GM21423 (cell line): ENCODE results near the gene AP1S1.
A peak's percentile ranks its signal among the peaks of the same experiment; 100 is the strongest.
"Not testable (repeated sequence)": the region's sequence is repeated elsewhere in the genome, so short reads cannot be mapped to it uniquely, and the experiment has no call there.

Source experiments
- ATAC-seq: cut with Tn5 transposase; IDR thresholded peaks from one replicate; pipeline ENCODE4 v1.9.1; 2021; ENCODE audit warnings: mild to moderate bottlenecking, moderate library complexity; ENCODE audit not compliant: unreplicated experiment

Gene AP1S1

GRCh38 chr7:101124376-101125056 lies 29.8 kb upstream of the AP1S1 start:
- ATAC-seq, result no peak

GRCh38 chr7:101125989-101126650 lies 28.2 kb upstream of the AP1S1 start:
- ATAC-seq, result peak; percentile 41

- ATAC-seq, result peak; percentile 61
Measured at GRCh38 chr7:101126651-101127459, 27.4 kb upstream of the AP1S1 start, which contains the start of gene SERPINE1. TSS of gene SERPINE1 (plus strand) at chr7:101127104. CDS start at chr7:101128394, 1,290 bp downstream.

- no peak for ATAC-seq
Measured at GRCh38 chr7:101127460-101128039, 26.7 kb upstream of the AP1S1 start.

- ATAC-seq, result no peak
Measured at GRCh38 chr7:101128040-101128834, 26.0 kb upstream of the AP1S1 start.

GRCh38 chr7:101129603-101130117 lies 24.6 kb upstream of the AP1S1 start:
- ATAC-seq, result no peak

- ATAC-seq, result not testable (repeated sequence)
Measured at GRCh38 chr7:101132626-101133600, 21.4 kb upstream of the AP1S1 start.

GRCh38 chr7:101133621-101134398 lies 20.5 kb upstream of the AP1S1 start:
- no peak for ATAC-seq

- no peak for ATAC-seq
Measured at GRCh38 chr7:101134399-101134980, 19.8 kb upstream of the AP1S1 start.

GRCh38 chr7:101137651-101138212 lies 16.5 kb upstream of the AP1S1 start:
- ATAC-seq, result no peak

GRCh38 chr7:101138213-101138870 lies 15.9 kb upstream of the AP1S1 start:
- ATAC-seq, result peak; percentile 86

GRCh38 chr7:101140339-101140699 lies 14.0 kb upstream of the AP1S1 start:
- ATAC-seq, result no peak

- ATAC-seq, result no peak
Measured at GRCh38 chr7:101140746-101141382, 13.4 kb upstream of the AP1S1 start.

GRCh38 chr7:101151908-101152651 lies 2.2 kb upstream of the AP1S1 start:
- ATAC-seq, result no peak

- peak; percentile 26 for ATAC-seq
Measured at GRCh38 chr7:101154693-101155102, 422 bp downstream of the AP1S1 start.

GRCh38 chr7:101155303-101155702 lies 1.0 kb downstream of the AP1S1 start:
- no peak for ATAC-seq
